GM12878 (cell line): ENCODE data around the gene GFAP. TPM values are rescaled to one million over a fixed set of nuclear protein-coding genes. Genes with fewer than 3 reads are reported as not detected.

ENCODE experiments used
- ATAC-seq: fragments of 200-7000 bp; cut with Tn5 transposase; 3 replicates; pipeline ENCODE4 v1.9.1; 2020; ENCODE audit warnings: mild to moderate bottlenecking, moderate library complexity
- BruUV-seq: library from RNA; stranded (reverse); fragments of 400-500 nt; replicated peaks from 2 replicates; lab custom pipeline; 2021; lab: Mats Ljungman, UMichigan
- CTCF ChIA-PET: fragments of 300-600 bp; sonication (Branson Sonifier 250); formaldehyde crosslinking; extraction: SDS; loops from one replicate; lab custom pipeline; 2021; ENCODE audit warnings: inconsistent platforms; lab: Yijun Ruan, JAX
- POLR2A ChIA-PET: fragments of 350-600 bp; formaldehyde crosslinking; extraction: SDS; loops from one replicate; lab custom pipeline; 2021; ENCODE audit warnings: inconsistent platforms; lab: Charles Lee
- RAD21 ChIA-PET: fragments of 300-600 bp; sonication (Branson Sonifier 250); formaldehyde crosslinking; loops from one replicate; lab custom pipeline; 2023; ENCODE audit warnings: antibody characterized with exemption; ENCODE audit not compliant: unreplicated experiment; lab: Charles Lee
- SMC1A ChIA-PET: fragments of 300-600 bp; sonication (Branson Sonifier 250); formaldehyde crosslinking; loops from one replicate; lab custom pipeline; 2023; ENCODE audit not compliant: unreplicated experiment, uncharacterized antibody; lab: Charles Lee
- DNase-seq: peaks from one replicate; pipeline ENCODE4 v3.0.0-alpha.2; 2011; ENCODE audit warnings: low read depth, low spot score
- FAIRE-seq: peaks from 3 replicates; lab custom pipeline; 2011; peaks lifted over from hg19 to GRCh38; lab: Jason Lieb, UNC
- H2AFZ ChIP-seq: 2 replicates; pipeline ENCODE4 v1.6.0; 2011; ENCODE audit warnings: low read depth, low read length, control low read depth; ENCODE audit not compliant: control insufficient read depth
- H3K27ac ChIP-seq: 2 replicates; pipeline ENCODE4 v1.5.1; 2011; ENCODE audit warnings: control low read depth; ENCODE audit not compliant: control insufficient read depth, insufficient read depth
- H3K27me3 ChIP-seq, 2 experiments: replicated peaks in 1 of 2; 2 replicates each; pipeline versions ENCODE4 v1.6.0 to v1.6.1; 2011; ENCODE audit warnings: low read length in 1 of 2; ENCODE audit not compliant: control insufficient read depth in 2 of 2, insufficient read depth in 2 of 2
- H3K36me3 ChIP-seq, 2 experiments: 2 replicates each; pipeline ENCODE4 v1.5.1; 2011; ENCODE audit warnings: low read length in 1 of 2; ENCODE audit not compliant: control insufficient read depth in 2 of 2, insufficient read depth in 2 of 2
- H3K4me1 ChIP-seq: 2 replicates; pipeline ENCODE4 v1.6.1; 2011; ENCODE audit warnings: mild to moderate bottlenecking, low read length, moderate library complexity, mixed read lengths; ENCODE audit not compliant: control insufficient read depth, insufficient read depth
- H3K4me2 ChIP-seq: 2 replicates; pipeline ENCODE4 v1.6.0; 2011; ENCODE audit warnings: control low read depth; ENCODE audit not compliant: control insufficient read depth, insufficient read depth
- H3K4me3 ChIP-seq: fragments of 200-600 bp; sonication (generic); 2 replicates; pipeline ENCODE4 v1.5.1; 2016
- H3K79me2 ChIP-seq: 2 replicates; pipeline ENCODE4 v1.6.0; 2011; ENCODE audit warnings: low read length; ENCODE audit not compliant: control insufficient read depth, insufficient read depth
- H3K9ac ChIP-seq: 2 replicates; pipeline ENCODE4 v1.8.0; 2011; ENCODE audit warnings: low read length, control low read depth, mixed read lengths; ENCODE audit not compliant: control insufficient read depth, insufficient read depth
- H3K9me3 ChIP-seq: replicated peaks from 3 replicates; pipeline ENCODE4 v1.5.1; 2011; ENCODE audit warnings: mild to moderate bottlenecking, low read length; ENCODE audit not compliant: control insufficient read depth, insufficient read depth
- H4K20me1 ChIP-seq: 2 replicates; pipeline ENCODE4 v1.6.0; 2011; ENCODE audit not compliant: control insufficient read depth, insufficient read depth
- CBFB ChIP-seq: IDR thresholded peaks from 2 replicates; pipeline ENCODE4 v1.6.1; 2016; ENCODE audit warnings: antibody characterized with exemption, low read depth
- EP300 ChIP-seq, 2 experiments: fragments of 150-350 bp in 1 of 2; IDR thresholded peaks; 2 replicates each; pipeline ENCODE4 v1.6.1; 2011 to 2012; ENCODE audit warnings: low read depth in 2 of 2, low read length in 2 of 2, borderline replicate concordance in 1 of 2, improper control_type of control experiment in 1 of 2, inconsistent platforms in 1 of 2; ENCODE audit not compliant: control insufficient read depth in 1 of 2
- FOXK2 ChIP-seq: fragments of 450-650 bp; IDR thresholded peaks from 2 replicates; pipeline ENCODE4 v1.6.1; 2017; ENCODE audit warnings: mild to moderate bottlenecking, moderate library complexity
- IRF5 ChIP-seq: fragments of 450-650 bp; IDR thresholded peaks from 2 replicates; pipeline ENCODE4 v1.6.1; 2017; ENCODE audit warnings: borderline replicate concordance
- MTA2 ChIP-seq: fragments of 450-650 bp; IDR thresholded peaks from 2 replicates; pipeline ENCODE4 v1.6.1; 2016; ENCODE audit warnings: low read depth, mild to moderate bottlenecking, moderate library complexity
- MYB ChIP-seq: fragments of 150-350 bp; IDR thresholded peaks from 2 replicates; pipeline ENCODE4 v1.6.1; 2014; ENCODE audit warnings: mild to moderate bottlenecking, low read depth, low read length, borderline replicate concordance
- RB1 ChIP-seq: fragments of 450-650 bp; formaldehyde crosslinking; IDR thresholded peaks from 2 replicates; pipeline ENCODE4 v1.6.1; 2017; ENCODE audit warnings: mild to moderate bottlenecking, borderline replicate concordance
- SPI1 ChIP-seq: IDR thresholded peaks from 2 replicates; pipeline ENCODE4 v1.6.1; 2011; ENCODE audit warnings: low read depth, mild to moderate bottlenecking, low read length, moderate library complexity, borderline replicate concordance; ENCODE audit not compliant: insufficient read depth
- SREBF2 ChIP-seq: IDR thresholded peaks from 2 replicates; pipeline ENCODE4 v1.6.1; 2012; ENCODE audit warnings: mild to moderate bottlenecking, low read length
- SRF ChIP-seq, 2 experiments: IDR thresholded peaks; 2 replicates each; pipeline ENCODE4 v1.6.1; 2011; ENCODE audit warnings: low read depth in 2 of 2, low read length in 2 of 2, mild to moderate bottlenecking in 1 of 2, moderate library complexity in 1 of 2
- USF2 ChIP-seq: IDR thresholded peaks from 2 replicates; pipeline ENCODE4 v1.6.1; 2011; ENCODE audit warnings: low read depth, low read length, improper control_type of control experiment, borderline replicate concordance
- WGBS: methylation state at CpG from one replicate; pipeline ENCODE4 v1.1.6; 2016; ENCODE audit warnings: low lambda C conversion rate; ENCODE audit not compliant: insufficient replicate concordance, insufficient coverage; ENCODE audit errors: missing lambda C conversion rate; 5-methylcytosine and 5-hydroxymethylcytosine counted together
- in situ Hi-C: fragments of 300-500 bp; cut with MboI; formaldehyde crosslinking; loops from 9 replicates; pipeline ENCODE4 v1.14.3; 2018; ENCODE audit warnings: mixed read lengths
- intact Hi-C: fragments of 100-400 bp; cut with micrococcal nuclease; formaldehyde crosslinking; loops from one replicate; pipeline ENCODE4 v1.14.2; 2022; ENCODE audit not compliant: unreplicated experiment
- polyA plus RNA-seq, 11 experiments: library from polyadenylated mRNA; depleted of rRNA in 4 of 11; unstranded in 6 of 11; stranded (reverse) in 5 of 11; fragments of >200 nt; fragmentation: Nextera tagmentation in 4 of 11; fragmentation: Illumina TruSeq in 1 of 11; extraction: Ambion mirVana in 4 of 11; extraction: Trizol in 1 of 11; gene quantifications; 1 replicate in 1 of 11; 2 replicates in 10 of 11; pipeline versions ENCODE4 v1.2.1 to v1.2.3, GENCODE V29; 2011 to 2016; ENCODE audit warnings: inconsistent platforms in 2 of 11, missing spikeins in 2 of 11, low read depth in 1 of 11
- total RNA-seq, 4 experiments: library from RNA; depleted of rRNA in 3 of 4; stranded (reverse); fragments of >200 nt in 3 of 4; fragmentation: Illumina TruSeq in 1 of 4; extraction: Trizol in 1 of 4; gene quantifications; 2 replicates each; pipeline versions ENCODE4 v1.2.1 to v1.2.3, GENCODE V29; 2013 to 2021

The GFAP gene
- total and polyA plus RNA-seq, 10 of the 15 experiments (the other 5 are each of a cell fraction or from before 2014, with no cell fraction given): 0.04 to 0.25 TPM; not detected in 8

- in situ Hi-C loops: no loop called here
- no peaks in the 10 kb centered on the region; the same call in 1 of the 3 replicates for H3K9me3 ChIP-seq
- H2AFZ ChIP-seq: peak overlapping the region; percentile 16; the same call in 1 of the 2 replicates
- H3K9ac ChIP-seq: no peak overlapping the region
- ATAC-seq: no peak
- no peak for FAIRE-seq
- no peaks in the 10 kb centered on the region for H4K20me1 ChIP-seq
- H3K79me2 ChIP-seq: peaks cover 77% of the 10 kb centered on the region
- ChIA-PET CTCF (interaction anchor here (0.9 to 1.8 kb wide), 3 partner anchors 21 to 157 kb away, joined by 3 to 6 read pairs (median 3); no protein-coding TSS in a partner anchor), SMC1A (interaction anchor here (0.5 to 1.8 kb wide), 3 partner anchors 22 to 757 kb away, joined by 3 to 9 read pairs (median 3); no protein-coding TSS in a partner anchor), RAD21 (interaction anchor here (0.7 to 2.0 kb wide), 4 partner anchors 22 to 219 kb away, joined by 3 to 7 read pairs (median 4); partner anchors contain the start of genes ACBD4, EFTUD2 and HEXIM2), POLR2A (interaction anchor here (1.0 kb wide), 1 partner anchor 44 kb away, joined by 3 read pairs; the partner anchor contains the start of gene EFTUD2)
- intact Hi-C loops: no loop called here
- no peak for DNase-seq
- no peaks in the 10 kb centered on the region; a peak in 4 of 4 replicates for H3K36me3 ChIP-seq
- H3K27ac ChIP-seq: no peak overlapping the region
- TF ChIP-seq IRF5 (no peak), SREBF2 (no peak), FOXK2 (no peak), MYB (no peak), RB1 (no peak), EP300 (IDR thresholded peaks at IDR 0.05; ENCODE audit: borderline replicate concordance in 1 of 2, control insufficient read depth in 1 of 2, low read depth in 2 of 2, low read length in 2 of 2) (no peak), CBFB (no peak), SRF (IDR thresholded peaks at IDR 0.05; ENCODE audit: low read depth in 2 of 2, low read length in 2 of 2) (no peak), USF2 (no peak), SPI1 (no peak), MTA2 (no peak)
- no peaks in the 10 kb centered on the region for H3K4me1 ChIP-seq
- WGBS: 86% methylated on average over 4 of the region's 4 CpGs
- H3K4me3 ChIP-seq: no peak overlapping the region
- no peaks in the 10 kb centered on the region for H3K27me3 ChIP-seq
- peak overlapping the region; percentile 34; the same call in 1 of the 2 replicates for H3K4me2 ChIP-seq
- no TSS peak for BruUV-seq
Observed at GRCh38 chr17:44942456-44942855, 27.2 kb upstream of the GFAP start.
